HG02678 (cell line): Measurements from ENCODE around the gene DNAH8.

ENCODE experiments used
- ATAC-seq: cut with Tn5 transposase; IDR thresholded peaks from one replicate; pipeline ENCODE4 v1.9.1; 2021; ENCODE audit warnings: mild to moderate bottlenecking, moderate library complexity; ENCODE audit not compliant: unreplicated experiment

The DNAH8 gene

DNA sequence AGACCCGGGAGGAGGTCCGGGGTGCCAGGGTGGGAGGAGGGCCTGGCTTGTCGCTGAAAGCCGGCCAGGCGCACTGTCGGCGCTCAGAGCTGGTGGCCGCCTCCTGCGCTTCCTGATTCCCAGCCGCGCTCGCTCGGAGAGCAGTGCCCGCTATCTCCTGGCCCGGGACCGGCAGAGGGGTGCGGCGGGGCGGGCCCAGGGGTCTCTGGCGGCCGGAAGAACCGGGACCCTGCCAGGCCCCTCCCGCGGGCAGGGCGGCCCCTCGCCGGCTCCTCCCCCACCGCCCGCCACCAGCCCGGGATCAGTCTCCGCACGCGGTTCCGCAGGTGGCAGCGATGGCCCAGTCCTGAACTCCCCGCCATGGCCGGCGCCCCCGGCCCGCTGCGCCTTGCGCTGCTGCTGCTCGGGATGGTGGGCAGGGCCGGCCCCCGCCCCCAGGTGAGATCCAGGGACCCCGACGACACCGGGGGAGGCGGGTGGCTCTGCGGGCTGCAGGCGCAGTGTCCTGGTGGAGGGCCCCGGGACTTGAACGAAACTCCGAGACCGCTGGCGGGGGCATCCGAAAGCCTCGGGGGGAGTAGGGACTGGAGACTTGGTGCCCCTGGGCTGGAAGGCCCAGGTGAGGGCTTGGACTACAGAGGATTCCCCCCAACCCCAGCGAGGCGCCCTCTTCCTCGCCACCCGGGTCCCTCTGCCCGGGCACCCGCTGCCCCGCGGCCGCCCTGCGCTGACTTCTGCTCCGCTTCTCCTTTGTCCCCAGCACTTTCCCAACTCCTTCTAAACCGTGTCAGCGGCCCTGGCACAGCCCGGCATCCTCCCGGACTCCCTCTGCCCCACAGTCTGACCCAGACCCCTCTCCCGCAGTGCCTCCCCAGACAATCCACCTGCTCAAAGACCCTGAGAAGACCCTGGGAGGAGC is 333.6 kb downstream of the DNAH8 start, which contains the start of gene GLP1R:
Gene GLP1R (plus strand): TSS at position 301 of the 919 bp plus-strand sequence. CDS start 60 bp downstream, at position 361.
- ATAC-seq: no peak

DNA sequence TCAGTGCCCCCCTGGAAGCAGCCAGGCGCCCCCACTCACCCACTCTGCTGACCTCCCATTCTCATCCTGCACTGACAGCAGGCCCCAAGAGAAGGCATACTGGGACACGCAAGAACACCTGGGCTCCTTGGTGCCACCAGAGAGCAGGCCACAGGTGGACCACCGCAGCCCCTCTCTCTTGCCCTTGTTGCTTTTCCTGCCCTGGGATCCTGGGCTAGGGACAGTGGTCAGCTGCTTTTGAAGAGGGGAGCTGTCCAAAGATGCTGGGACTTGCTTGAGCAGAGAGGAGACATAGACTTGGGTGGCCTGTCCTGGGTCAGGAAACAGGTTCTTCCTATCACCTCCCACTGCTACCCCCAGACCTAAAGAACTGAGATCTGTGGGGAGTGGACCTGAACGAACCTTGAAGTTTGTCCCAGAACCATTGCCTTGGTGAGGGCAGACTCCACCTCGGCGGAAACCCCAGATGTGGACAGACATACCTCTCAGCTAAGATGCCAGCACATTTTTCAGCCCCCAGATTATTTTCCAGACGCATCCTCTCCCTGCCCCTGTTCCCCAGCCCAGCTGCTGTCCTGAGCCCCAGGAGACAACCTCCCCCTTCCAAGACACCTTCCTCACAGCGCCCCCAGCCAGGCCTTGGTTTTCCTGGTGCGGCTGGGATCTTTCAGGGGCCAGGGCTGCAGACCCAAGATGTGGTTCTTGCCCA is 334.6 kb downstream of the DNAH8 start:
- no peak for ATAC-seq

DNA sequence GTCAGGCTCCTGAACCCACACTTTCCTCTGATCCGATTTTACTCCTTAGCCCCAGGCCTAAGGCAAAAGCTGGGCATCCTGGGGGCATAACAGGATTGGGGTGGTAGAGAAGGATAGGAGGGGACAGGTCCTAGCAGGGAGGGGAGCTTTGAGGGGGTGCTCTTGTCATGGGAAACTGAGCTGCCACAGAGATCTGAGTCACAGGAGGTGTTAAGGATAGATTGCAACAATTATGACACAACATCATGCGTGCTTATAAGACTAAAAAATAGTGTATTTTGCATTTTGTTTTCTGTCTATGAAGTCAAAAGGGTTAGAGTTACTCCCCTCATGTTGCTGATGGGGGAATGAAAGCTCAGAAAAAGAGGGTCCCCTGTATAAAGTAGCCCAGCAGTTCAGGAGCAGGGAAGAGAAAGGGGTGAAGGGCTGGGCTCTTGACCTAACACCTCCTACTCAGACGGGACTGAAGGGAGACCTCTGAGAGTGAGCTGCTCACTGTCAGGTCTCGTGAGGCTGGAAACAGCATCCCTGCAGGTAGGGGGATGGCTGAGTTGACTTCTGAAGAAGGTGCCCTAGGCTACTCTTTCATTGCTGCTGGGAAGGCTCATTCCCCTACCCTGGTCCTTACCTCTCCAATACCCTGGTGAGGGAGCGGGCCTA is 335.5 kb downstream of the DNAH8 start:
- ATAC-seq: no peak

DNA sequence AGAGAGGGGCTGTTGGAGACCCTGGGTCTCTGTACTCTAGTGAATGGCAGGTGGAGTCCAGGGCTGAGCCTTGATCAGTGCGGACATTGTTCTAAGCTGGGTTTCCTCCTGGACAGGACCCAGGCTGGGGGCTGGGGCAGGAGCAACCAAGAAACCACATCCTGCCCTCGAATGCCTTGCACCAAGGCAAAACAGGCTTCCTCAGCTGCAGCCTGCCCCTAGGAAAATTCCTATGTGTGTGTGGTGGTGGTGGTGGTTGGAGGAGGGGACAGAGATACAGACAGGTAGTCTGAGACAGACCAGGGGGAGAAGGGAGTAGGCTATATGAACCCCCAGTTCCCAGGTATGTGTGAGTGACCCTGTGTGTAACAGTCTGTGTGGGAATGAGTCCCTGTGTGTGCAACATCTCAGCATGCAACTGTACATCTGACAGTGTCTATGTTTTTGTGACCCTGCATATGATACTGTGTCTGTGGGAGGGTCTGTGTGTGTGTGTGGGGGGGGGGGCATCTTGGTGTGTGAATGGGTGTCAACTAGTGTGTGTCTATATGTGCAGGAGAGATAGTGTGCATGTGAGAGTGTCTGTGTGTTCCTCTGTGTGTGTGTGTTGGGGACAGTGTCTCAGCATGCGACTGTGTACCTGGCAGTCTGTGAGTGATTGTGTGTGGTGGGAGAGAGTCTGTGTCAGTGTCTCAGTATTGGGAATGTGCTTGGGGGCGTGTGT is 336.4 kb downstream of the DNAH8 start:
- ATAC-seq: no peak

DNA sequence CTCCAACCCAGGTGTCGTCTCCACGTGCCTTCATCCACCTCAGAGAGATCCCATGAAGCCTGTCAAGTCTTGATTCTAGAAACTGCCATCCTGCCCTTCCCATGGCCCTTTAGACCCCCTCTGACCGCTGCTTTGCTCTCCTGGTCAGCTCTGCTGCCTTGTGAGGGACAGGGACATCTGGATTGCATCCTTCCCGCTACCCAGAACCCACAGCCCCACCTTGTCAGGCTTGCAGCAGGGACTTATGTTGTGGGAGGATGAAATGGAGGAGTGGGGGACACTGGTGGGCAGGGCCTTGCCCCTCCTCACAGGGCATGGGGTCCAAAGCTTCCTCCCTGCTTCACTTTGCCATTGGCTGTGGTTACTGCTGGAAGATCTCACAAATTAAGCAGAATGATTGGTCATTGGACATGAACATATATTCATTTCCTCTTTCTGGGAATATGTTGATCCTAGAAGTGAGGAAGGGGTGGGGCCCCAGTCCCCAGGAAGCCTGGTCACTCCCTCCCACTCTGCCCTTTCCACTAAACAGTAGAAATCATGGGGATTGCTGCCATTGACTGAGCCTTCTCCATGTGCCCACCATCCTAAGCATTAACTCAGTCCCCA is 338.0 kb downstream of the DNAH8 start:
- no peak for ATAC-seq

DNA sequence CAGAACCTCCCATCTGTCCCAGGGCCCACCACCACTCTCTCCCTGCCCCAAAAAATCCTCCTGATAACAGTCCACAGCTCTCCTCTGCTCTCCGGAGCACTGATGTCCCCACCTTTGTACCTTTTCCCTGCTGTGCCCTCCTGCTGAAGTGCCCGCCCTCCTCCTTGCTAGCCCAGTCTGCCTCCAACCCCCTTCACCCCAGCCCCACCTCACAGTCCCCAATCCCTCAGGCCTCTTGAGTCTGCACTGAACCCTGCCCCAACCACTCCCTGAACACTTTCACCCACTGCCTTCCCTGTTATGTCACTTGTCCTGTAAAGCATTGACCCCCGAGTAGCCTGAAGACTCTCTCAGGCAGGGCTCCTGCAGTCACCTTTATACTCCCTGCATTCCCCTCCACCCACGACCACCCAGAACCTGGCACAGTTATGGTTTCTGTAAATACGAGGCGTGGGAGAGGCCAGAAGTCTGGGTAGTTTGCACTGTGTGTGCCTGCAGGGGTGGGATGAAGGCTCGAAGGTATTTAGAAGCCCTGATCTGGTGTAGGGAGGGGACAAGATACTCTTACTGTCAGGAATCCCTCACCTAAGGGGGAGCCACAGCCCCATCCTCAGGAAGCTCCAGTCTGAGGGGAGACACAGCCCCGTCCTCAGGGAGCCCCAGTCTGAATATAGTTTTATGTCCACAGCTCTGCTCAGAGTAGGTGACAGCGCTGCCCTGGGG is 338.9 kb downstream of the DNAH8 start:
- no peak for ATAC-seq

DNA sequence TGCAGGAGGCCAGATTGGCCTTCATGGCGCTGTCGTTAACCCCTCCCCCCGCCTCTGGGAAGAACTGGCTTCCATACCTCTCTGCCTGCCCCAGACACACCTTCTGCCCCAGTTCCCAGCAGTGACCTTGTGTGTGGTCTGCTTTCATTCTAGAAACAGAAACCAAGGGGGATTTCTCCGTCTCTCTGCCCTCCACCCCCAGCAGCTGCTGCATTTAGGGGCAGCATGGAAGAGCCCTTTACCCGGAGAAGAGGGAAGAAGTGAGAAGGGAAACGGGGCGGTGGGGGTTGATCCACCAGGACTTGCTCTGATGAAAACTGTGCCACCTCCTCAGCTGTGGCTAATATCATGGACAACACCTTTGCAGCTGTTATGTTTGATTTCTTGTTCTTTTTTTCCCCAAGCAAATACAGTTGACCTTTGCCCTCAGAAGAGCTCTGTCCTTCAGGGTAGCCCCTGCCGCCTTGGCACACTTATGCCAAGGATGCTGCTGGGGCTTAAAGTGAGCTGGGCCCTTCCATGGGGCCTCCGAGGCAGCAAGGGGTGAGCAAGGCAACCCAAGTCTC is 339.5 kb downstream of the DNAH8 start:
- ATAC-seq: no peak

DNA sequence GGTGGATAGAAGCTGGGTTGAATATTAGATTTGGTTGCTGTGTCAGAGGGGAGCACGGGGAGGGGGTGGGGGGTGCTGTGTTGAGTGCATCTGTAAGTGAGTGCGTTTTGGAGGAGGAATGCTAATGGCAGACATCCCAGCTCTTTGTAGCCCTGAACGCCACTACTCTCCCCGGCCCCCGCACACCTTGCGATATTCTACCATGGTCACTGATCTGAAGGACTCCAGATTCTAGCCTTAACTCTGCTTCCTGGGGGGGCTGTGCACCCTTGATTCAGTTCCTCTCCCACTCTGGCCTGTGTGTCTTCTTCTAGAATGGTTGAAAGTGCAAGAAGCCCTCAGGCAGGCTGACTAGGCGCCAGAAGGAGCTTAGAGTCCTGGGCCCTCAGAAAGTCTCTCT is 340.6 kb downstream of the DNAH8 start:
- ATAC-seq: no peak

DNA sequence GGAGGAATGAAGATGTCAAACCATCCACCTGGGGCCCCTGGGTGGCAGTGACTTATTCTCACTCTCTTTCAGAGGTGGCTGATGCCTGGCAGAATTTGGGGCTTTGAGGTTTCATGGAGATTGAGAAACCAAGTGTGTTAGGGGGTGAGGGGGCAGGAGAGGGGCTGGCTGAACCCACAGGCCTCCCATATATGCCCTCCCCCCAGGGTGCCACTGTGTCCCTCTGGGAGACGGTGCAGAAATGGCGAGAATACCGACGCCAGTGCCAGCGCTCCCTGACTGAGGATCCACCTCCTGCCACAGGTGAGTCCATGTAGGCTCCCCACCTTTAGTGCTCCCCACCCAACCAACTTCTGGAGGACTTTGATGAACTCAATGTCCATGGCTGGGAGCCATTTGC is 341.1 kb downstream of the DNAH8 start:
- no peak for ATAC-seq

DNA sequence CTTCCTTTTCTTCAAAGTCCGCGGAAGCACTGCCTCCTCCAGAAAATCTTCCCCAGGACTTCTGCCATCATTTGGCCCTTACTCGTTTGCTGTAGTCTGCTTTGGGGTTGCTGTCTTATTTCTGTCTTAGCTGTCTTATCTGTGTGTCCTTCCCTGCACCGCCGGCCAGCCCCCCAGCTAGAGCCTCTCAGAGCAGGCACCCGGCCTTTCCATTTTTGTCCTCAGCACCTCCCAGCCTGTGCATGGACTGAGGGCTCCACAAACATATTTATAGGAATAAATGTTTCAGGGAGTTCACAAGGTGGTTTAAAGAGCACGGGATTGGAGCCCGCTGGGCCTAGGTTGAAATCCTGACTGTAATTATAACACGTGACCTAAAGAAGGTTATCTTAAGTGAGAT is 341.6 kb downstream of the DNAH8 start:
- ATAC-seq: no peak

DNA sequence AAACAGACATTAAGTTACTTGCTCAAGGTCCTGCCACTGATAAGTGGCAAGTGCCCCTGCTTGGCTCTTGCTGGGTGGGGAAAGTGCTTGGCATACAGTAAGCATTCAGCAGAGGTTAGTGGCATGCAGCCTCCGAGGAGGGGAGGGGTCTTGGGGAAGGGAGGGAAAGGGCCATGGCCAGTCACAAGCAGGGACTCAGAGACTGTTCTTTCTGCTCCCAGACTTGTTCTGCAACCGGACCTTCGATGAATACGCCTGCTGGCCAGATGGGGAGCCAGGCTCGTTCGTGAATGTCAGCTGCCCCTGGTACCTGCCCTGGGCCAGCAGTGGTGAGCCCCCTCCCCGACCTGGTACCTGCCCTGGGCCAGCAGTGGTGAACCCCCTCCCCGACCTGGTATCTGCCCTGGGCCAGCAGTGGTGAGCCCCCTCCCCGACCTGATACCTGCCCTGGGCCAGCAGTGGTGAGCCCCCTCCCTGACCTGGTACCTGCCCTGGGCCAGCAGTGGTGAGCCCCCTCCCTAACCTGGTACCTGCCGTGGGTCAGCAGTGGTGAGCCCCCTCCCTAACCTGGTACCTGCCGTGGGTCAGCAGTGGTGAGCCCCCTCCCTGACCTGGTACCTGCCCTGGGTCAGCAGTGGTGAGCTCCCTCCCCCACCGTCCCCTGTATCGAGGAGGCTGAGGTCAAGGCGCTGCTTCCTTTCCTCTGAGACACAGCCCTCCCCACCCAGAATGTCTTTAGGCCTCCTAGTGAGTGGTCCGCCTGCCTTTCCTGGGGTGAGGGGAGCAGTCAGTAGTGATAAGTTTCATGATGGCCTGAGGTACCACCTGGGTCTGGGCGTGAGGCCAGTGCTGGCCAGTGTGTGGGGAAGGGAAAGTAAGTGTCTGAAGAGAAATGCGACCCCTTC is 342.4 kb downstream of the DNAH8 start:
- no peak for ATAC-seq

DNA sequence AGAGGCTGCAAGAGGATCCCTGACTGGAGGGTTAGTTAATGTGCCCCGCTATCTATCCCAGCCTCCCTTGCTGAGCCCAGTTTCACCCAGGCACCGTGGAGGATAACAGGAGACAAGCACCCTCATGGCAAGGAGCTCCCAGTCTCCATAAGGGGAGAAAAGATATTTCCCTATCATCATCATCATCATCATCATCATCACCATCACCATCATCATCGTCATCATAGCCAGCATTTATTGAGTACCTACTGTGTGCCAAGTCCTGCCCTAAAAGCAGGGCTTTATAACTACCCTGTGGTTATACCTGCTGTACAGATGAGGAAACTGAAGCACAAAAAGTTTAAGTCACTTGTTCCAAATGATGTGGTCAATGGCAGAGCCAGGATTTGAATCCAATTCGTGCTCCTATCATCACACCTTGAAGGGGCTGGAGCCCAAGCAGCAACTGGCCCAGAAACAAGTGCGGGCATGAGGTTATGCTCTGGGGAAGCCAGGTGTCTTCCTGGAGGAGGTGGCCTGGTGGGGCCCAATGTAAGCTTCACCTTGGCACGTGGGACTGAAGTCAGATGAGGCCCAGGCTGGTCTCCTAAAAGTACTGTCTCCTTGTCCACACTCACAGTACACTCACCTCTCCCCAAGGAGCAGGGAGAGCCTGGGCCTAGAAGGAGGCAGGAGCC is 343.5 kb downstream of the DNAH8 start:
- no peak for ATAC-seq

DNA sequence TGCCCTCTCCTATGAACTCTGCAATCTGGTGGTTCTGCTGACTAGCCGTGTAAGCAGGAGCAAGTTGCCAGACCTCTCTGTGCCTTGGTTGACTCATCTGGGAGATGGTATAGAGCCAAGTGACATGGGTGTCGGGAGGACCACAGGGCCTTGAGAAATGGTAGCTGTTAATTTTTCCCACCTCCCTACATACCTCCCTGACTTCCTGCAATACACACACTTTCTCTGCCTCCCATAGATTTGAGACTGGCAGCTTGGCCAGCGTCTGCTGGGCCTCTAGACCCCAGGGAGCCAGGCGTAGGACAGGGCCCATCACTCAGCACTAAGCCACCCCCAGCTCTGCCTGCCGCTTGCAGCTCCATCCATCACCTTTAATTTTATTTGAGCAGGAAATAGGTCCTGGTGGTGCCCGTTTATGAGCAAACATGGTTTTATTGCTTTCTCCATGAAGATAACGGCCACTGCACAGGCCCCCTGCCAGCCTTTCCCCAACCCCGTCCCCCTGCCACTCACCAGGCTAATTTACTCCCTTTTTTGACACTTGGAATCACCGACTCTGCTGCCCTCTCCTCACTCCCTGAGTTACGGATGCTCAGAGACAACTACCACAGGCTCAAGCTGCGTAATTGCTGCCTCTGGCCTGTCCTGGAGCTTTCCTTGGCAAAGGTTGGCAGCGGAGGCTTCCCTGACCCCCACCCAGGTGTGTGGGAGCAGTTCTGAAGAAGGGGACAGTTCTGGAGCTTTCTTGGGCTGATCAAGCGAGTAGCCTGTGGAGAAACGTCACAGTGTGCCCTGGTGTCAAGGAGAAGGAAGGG is 344.6 kb downstream of the DNAH8 start:
- no peak for ATAC-seq

DNA sequence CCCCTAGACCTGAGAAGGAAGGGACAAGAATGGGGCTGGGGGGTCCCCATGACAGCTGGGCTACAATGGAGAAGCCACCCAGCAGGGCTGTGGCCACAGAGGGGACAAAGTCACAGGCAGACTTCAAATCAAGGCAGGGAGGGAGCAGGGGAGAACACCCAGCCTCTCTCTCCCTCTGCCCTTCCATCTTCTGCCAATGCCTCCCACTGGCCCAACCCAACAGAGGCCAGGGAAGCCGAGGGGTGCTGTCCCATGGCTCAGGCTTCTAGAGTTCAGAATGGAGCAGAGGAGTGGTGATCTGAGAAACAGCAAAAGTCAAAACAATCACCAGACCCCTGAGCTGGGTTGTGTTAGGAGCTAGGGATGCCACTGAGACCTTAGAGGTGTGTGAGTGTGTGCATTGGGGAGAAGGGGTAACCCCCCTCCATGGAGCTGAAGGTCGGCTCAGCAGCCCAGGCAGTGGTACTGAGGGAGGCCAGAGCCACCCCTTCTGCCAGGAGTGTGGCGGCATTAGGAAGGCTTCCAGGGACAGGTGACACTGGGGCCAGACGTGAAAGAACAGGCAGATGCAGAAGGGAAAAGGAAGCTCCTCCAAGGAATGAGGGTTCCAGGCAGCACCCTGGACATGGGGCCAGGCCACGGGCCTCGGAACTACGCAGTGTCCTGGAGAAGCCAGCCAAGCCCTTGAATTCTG is 345.5 kb downstream of the DNAH8 start:
- ATAC-seq: no peak

DNA sequence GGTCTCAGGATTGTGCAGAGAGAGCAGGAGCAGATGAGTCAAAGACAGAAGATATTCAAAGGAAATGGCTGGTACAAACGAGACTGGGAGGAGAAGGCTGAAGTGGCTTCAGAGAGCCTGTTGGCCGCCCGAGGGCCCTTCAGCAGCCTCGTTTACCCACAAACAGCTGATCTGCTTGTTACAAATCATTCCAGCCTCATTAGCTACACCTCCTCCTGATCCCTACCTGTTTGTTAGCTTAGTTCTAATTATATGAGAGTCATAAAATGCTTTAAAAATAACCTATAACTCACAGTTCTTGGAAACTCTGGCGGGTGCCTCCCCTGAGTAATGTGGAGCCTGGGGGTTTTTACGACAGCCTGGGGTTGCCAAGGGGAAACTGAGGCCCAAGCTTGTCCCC is 346.1 kb downstream of the DNAH8 start:
- ATAC-seq: no peak

DNA sequence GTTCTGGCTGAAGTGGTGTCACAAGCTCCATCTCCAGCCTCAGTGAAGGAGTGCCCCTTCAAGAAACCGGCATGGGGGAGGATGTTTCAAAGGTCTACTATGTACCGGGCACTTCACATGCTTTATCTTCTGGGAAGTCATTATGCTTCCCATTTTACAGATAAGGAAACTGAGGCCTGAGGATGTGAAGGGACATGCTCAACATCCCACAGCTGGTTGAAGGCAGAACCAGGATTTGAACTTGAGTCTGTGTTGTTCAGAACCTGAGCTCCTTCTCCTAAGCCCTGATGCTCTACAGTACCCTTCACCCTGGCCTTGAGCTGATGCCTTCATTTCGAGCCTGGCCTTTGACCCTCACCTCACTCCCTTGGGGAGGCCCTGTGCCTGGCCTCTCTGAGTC is 346.5 kb downstream of the DNAH8 start:
- ATAC-seq: no peak
